AG08396 (cell line): ENCODE results near the gene SART1.
"Not testable (repeated sequence)": the region's sequence is repeated elsewhere in the genome, so short reads cannot be mapped to it uniquely, and the experiment has no call there.

ENCODE experiments used
- DNase-seq: peaks from one replicate; pipeline ENCODE4 v3.0.0; 2012; ENCODE audit warnings: low spot score, mixed read lengths

The SART1 gene

GRCh38 chr11:65934014-65934413 lies 27.5 kb upstream of the SART1 start:
- DNase-seq: no peak

GRCh38 chr11:65937766-65938165 lies 23.8 kb upstream of the SART1 start:
- no peak for DNase-seq

GRCh38 chr11:65941720-65942310 lies 19.7 kb upstream of the SART1 start:
- no peak for DNase-seq

- no peak for DNase-seq
Measured at GRCh38 chr11:65942531-65942930, 19.0 kb upstream of the SART1 start.

- no peak for DNase-seq
Measured at GRCh38 chr11:65944191-65944590, 17.3 kb upstream of the SART1 start.

- DNase-seq: no peak
Measured at GRCh38 chr11:65944767-65945166, 16.8 kb upstream of the SART1 start.

- DNase-seq: no peak
Measured at GRCh38 chr11:65945430-65945911, 16.1 kb upstream of the SART1 start, which contains the start of gene TSGA10IP. Gene TSGA10IP, plus strand, starts transcription at chr11:65945480. Its CDS starts 196 bp downstream, at chr11:65945676.

- DNase-seq: no peak
Measured at GRCh38 chr11:65945941-65946558, 15.5 kb upstream of the SART1 start.

GRCh38 chr11:65946655-65947054 lies 14.9 kb upstream of the SART1 start:
- no peak for DNase-seq

GRCh38 chr11:65947133-65947532 lies 14.4 kb upstream of the SART1 start:
- no peak for DNase-seq

- no peak for DNase-seq
Measured at GRCh38 chr11:65947603-65948125, 13.9 kb upstream of the SART1 start.

GRCh38 chr11:65950711-65951110 lies 10.8 kb upstream of the SART1 start:
- not testable (repeated sequence) for DNase-seq

- not testable (repeated sequence) for DNase-seq
Measured at GRCh38 chr11:65951641-65952040, 9.9 kb upstream of the SART1 start.

GRCh38 chr11:65952052-65952521 lies 9.4 kb upstream of the SART1 start:
- DNase-seq: no peak

- DNase-seq: no peak
Measured at GRCh38 chr11:65953471-65953870, 8.1 kb upstream of the SART1 start.

GRCh38 chr11:65954771-65955170 lies 6.8 kb upstream of the SART1 start:
- no peak for DNase-seq

- DNase-seq: no peak
Measured at GRCh38 chr11:65958291-65958690, 3.2 kb upstream of the SART1 start.

- DNase-seq: no peak
Measured at GRCh38 chr11:65958774-65959420, 2.6 kb upstream of the SART1 start.

- DNase-seq: no peak
Measured at GRCh38 chr11:65960824-65961266, 689 bp upstream of the SART1 start.

GRCh38 chr11:65962141-65962564 lies 619 bp downstream of the SART1 start:
- DNase-seq: no peak

GRCh38 chr11:65964906-65965305 lies 3.4 kb downstream of the SART1 start:
- no peak for DNase-seq

- no peak for DNase-seq
Measured at GRCh38 chr11:65965986-65966762, 4.6 kb downstream of the SART1 start.
